Measurements from ENCODE around the gene CIZ1.

GRCh38 chr9:128163523-128164306, 27.7 kb downstream of the CIZ1 start:
- TF ChIP-seq NFIC (IDR thresholded peaks at IDR 0.05; ENCODE audit: borderline replicate concordance) (no peak), RFX5 (IDR thresholded peaks at IDR 0.05; ENCODE audit: low read length) (no peak), REST (IDR thresholded peaks at IDR 0.05; ENCODE audit: low read depth, low read length) (no peak), USF2 (IDR thresholded peaks at IDR 0.05; ENCODE audit: borderline replicate concordance, low read depth, low read length) (no peak), IRF3 (IDR thresholded peaks at IDR 0.05; ENCODE audit: low read depth, low read length) (no peak)
- TF ChIP-seq, protein P1, sequence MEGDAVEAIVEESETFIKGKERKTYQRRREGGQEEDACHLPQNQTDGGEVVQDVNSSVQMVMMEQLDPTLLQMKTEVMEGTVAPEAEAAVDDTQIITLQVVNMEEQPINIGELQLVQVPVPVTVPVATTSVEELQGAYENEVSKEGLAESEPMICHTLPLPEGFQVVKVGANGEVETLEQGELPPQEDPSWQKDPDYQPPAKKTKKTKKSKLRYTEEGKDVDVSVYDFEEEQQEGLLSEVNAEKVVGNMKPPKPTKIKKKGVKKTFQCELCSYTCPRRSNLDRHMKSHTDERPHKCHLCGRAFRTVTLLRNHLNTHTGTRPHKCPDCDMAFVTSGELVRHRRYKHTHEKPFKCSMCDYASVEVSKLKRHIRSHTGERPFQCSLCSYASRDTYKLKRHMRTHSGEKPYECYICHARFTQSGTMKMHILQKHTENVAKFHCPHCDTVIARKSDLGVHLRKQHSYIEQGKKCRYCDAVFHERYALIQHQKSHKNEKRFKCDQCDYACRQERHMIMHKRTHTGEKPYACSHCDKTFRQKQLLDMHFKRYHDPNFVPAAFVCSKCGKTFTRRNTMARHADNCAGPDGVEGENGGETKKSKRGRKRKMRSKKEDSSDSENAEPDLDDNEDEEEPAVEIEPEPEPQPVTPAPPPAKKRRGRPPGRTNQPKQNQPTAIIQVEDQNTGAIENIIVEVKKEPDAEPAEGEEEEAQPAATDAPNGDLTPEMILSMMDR (IDR thresholded peaks at IDR 0.05): no peak

Data from SK-N-SH (cell line).